Trophoblast cell (in vitro differentiated cells and primary cell): ENCODE measurements around the gene MTUS2.

ENCODE experiments used
- DNase-seq, 2 donors: peaks; one replicate each; pipeline ENCODE4 v3.0.0-alpha.2; 2016
- H2AFZ ChIP-seq: 2 replicates; pipeline ENCODE4 v1.6.1; 2013; ENCODE audit warnings: low read length, moderate library complexity, mild to moderate bottlenecking; ENCODE audit not compliant: insufficient read depth, poor library complexity
- H2AK5ac ChIP-seq: 2 replicates; pipeline ENCODE4 v1.6.1; 2013; ENCODE audit warnings: mild to moderate bottlenecking, low read length
- H2BK120ac ChIP-seq: 2 replicates; pipeline ENCODE4 v1.6.1; 2013; ENCODE audit warnings: low read length, mild to moderate bottlenecking, moderate library complexity; ENCODE audit not compliant: insufficient read depth, poor library complexity
- H2BK12ac ChIP-seq: 2 replicates; pipeline ENCODE4 v1.6.1; 2013; ENCODE audit warnings: mild to moderate bottlenecking, low read length, moderate library complexity
- H2BK5ac ChIP-seq: 2 replicates; pipeline ENCODE4 v1.6.1; 2013; ENCODE audit warnings: low read length, low read depth, moderate library complexity, mild to moderate bottlenecking; ENCODE audit not compliant: poor library complexity
- H3K14ac ChIP-seq: 2 replicates; pipeline ENCODE4 v1.6.1; 2013; ENCODE audit warnings: mild to moderate bottlenecking, low read length
- H3K18ac ChIP-seq: 2 replicates; pipeline ENCODE4 v1.6.1; 2013; ENCODE audit warnings: mild to moderate bottlenecking, low read length
- H3K23ac ChIP-seq: 2 replicates; pipeline ENCODE4 v1.6.1; 2013; ENCODE audit warnings: low read length
- H3K27ac ChIP-seq: 2 replicates; pipeline ENCODE4 v1.5.1; 2013; ENCODE audit warnings: low read depth, mild to moderate bottlenecking, inconsistent platforms, low read length, moderate library complexity
- H3K27me3 ChIP-seq: 2 replicates; pipeline ENCODE4 v1.6.1; 2013; ENCODE audit warnings: inconsistent platforms, mild to moderate bottlenecking, low read length, moderate library complexity; ENCODE audit not compliant: insufficient read depth
- H3K36me3 ChIP-seq, 2 experiments: 1 replicate in 1 of 2; 2 replicates in 1 of 2; pipeline ENCODE4 v1.6.1; 2013; ENCODE audit warnings: low read length in 2 of 2, mild to moderate bottlenecking in 2 of 2, moderate library complexity in 1 of 2; ENCODE audit not compliant: insufficient read depth in 2 of 2, control insufficient read depth in 1 of 2
- H3K4ac ChIP-seq: 2 replicates; pipeline ENCODE4 v1.6.1; 2013; ENCODE audit warnings: low read depth, mild to moderate bottlenecking, low read length, moderate library complexity
- H3K4me1 ChIP-seq, 2 experiments: 1 replicate in 1 of 2; 2 replicates in 1 of 2; pipeline ENCODE4 v1.6.1; 2013; ENCODE audit warnings: low read length in 2 of 2, mild to moderate bottlenecking in 2 of 2, moderate library complexity in 1 of 2; ENCODE audit not compliant: insufficient read depth in 2 of 2, control insufficient read depth in 1 of 2
- H3K4me2 ChIP-seq: 2 replicates; pipeline ENCODE4 v1.6.1; 2013; ENCODE audit warnings: inconsistent platforms, mild to moderate bottlenecking, low read length, moderate library complexity
- H3K4me3 ChIP-seq: 2 replicates; pipeline ENCODE4 v1.5.1; 2013; ENCODE audit warnings: mild to moderate bottlenecking, low read depth, low read length, inconsistent platforms
- H3K79me1 ChIP-seq: one replicate; pipeline ENCODE4 v1.6.1; 2013; ENCODE audit warnings: low read length
- H3K79me2 ChIP-seq: 2 replicates; pipeline ENCODE4 v1.6.1; 2013; ENCODE audit warnings: low read length, mild to moderate bottlenecking; ENCODE audit not compliant: control insufficient read depth, insufficient read depth, poor library complexity
- H3K9ac ChIP-seq: 2 replicates; pipeline ENCODE4 v1.6.1; 2013; ENCODE audit warnings: mild to moderate bottlenecking, low read length
- H3K9me3 ChIP-seq: 2 replicates; pipeline ENCODE4 v1.6.1; 2013; ENCODE audit warnings: low read depth, mild to moderate bottlenecking, control low read depth, inconsistent platforms, low read length; ENCODE audit not compliant: insufficient read depth
- H4K12ac ChIP-seq: 2 replicates; pipeline ENCODE4 v1.6.1; 2013; ENCODE audit warnings: low read depth, mild to moderate bottlenecking, low read length, moderate library complexity
- H4K8ac ChIP-seq: 2 replicates; pipeline ENCODE4 v1.6.1; 2013; ENCODE audit warnings: low read depth, mild to moderate bottlenecking, low read length, moderate library complexity
- H4K91ac ChIP-seq: one replicate; pipeline ENCODE4 v1.6.1; 2013; ENCODE audit warnings: low read depth, mild to moderate bottlenecking, low read length, moderate library complexity
- WGBS: extraction: QIAGEN DNeasy Blood & Tissue Kit; methylation state at CpG from one replicate; pipeline ENCODE4 v1.1.7; 2013; ENCODE audit warnings: missing lambda C conversion rate; ENCODE audit not compliant: insufficient read length, insufficient coverage; ENCODE audit errors: extremely low coverage; 5-methylcytosine and 5-hydroxymethylcytosine counted together

MTUS2 gene

GRCh38 chr13:28976195-28976594 lies 156.1 kb downstream of the MTUS2 start:
- Histone ChIP-seq H3K79me1 (no peaks in the 10 kb centered on the region), H3K18ac (no peak overlapping the region), H2BK12ac (no peak overlapping the region), H3K27me3 (no peaks in the 10 kb centered on the region), H3K4me2 (no peak overlapping the region), H4K8ac (no peak overlapping the region), H3K79me2 (no peaks in the 10 kb centered on the region), H3K4me1 (no peaks in the 10 kb centered on the region), H3K9ac (no peak overlapping the region), H2BK5ac (no peak overlapping the region), H2AFZ (no peak overlapping the region), H3K9me3 (no peaks in the 10 kb centered on the region), H3K27ac (no peak overlapping the region), H3K23ac (no peak overlapping the region), H4K12ac (no peak overlapping the region), H2AK5ac (no peak overlapping the region), H3K4me3 (no peak overlapping the region), H3K36me3 (no peaks in the 10 kb centered on the region), H4K91ac (no peak overlapping the region), H3K4ac (no peak overlapping the region), H2BK120ac (no peak overlapping the region), H3K14ac (no peak overlapping the region)
- WGBS: no CpG with 5 or more reads among the region's 1 CpG
- no peak for DNase-seq

GRCh38 chr13:28976636-28977035 lies 156.5 kb downstream of the MTUS2 start:
- Histone ChIP-seq H2AFZ (no peak overlapping the region), H3K27me3 (no peaks in the 10 kb centered on the region), H4K8ac (no peak overlapping the region), H2BK5ac (no peak overlapping the region), H3K4me3 (no peak overlapping the region), H2BK12ac (no peak overlapping the region), H3K9me3 (no peaks in the 10 kb centered on the region), H3K36me3 (no peaks in the 10 kb centered on the region), H2AK5ac (no peak overlapping the region), H3K79me1 (no peaks in the 10 kb centered on the region), H3K79me2 (no peaks in the 10 kb centered on the region), H2BK120ac (no peak overlapping the region), H3K4me1 (no peaks in the 10 kb centered on the region), H3K4me2 (no peak overlapping the region), H3K18ac (no peak overlapping the region), H3K27ac (no peak overlapping the region), H3K14ac (no peak overlapping the region), H4K91ac (no peak overlapping the region), H3K23ac (no peak overlapping the region), H4K12ac (no peak overlapping the region), H3K4ac (no peak overlapping the region), H3K9ac (no peak overlapping the region)
- DNase-seq: no peak

GRCh38 chr13:28978574-28978973 lies 158.4 kb downstream of the MTUS2 start:
- Histone ChIP-seq H2BK12ac (no peak overlapping the region), H3K36me3 (no peaks in the 10 kb centered on the region), H3K9ac (no peak overlapping the region), H3K79me1 (no peaks in the 10 kb centered on the region), H2BK120ac (no peak overlapping the region), H3K27me3 (no peaks in the 10 kb centered on the region), H3K14ac (no peak overlapping the region), H4K91ac (no peak overlapping the region), H3K9me3 (no peaks in the 10 kb centered on the region), H3K4ac (no peak overlapping the region), H3K79me2 (no peaks in the 10 kb centered on the region), H2AFZ (no peak overlapping the region), H3K23ac (no peak overlapping the region), H4K8ac (no peak overlapping the region), H3K4me1 (no peaks in the 10 kb centered on the region), H3K4me2 (no peak overlapping the region), H3K27ac (no peak overlapping the region), H3K4me3 (no peak overlapping the region), H4K12ac (no peak overlapping the region), H3K18ac (no peak overlapping the region), H2AK5ac (no peak overlapping the region), H2BK5ac (no peak overlapping the region)
- no peak for DNase-seq
- no CpG with 5 or more reads among the region's 3 CpGs for WGBS

- Histone ChIP-seq H3K23ac (no peak overlapping the region), H2AK5ac (no peak overlapping the region), H3K27ac (no peak overlapping the region), H4K12ac (no peak overlapping the region), H3K4me1 (no peaks in the 10 kb centered on the region), H2BK12ac (no peak overlapping the region), H4K8ac (no peak overlapping the region), H3K27me3 (no peaks in the 10 kb centered on the region), H4K91ac (no peak overlapping the region), H3K4me2 (no peak overlapping the region), H2BK120ac (no peak overlapping the region), H3K4me3 (no peak overlapping the region), H3K18ac (no peak overlapping the region), H3K14ac (no peak overlapping the region), H3K9me3 (no peaks in the 10 kb centered on the region), H3K79me1 (no peaks in the 10 kb centered on the region), H3K4ac (no peak overlapping the region), H2BK5ac (no peak overlapping the region), H3K9ac (no peak overlapping the region), H3K79me2 (no peaks in the 10 kb centered on the region), H3K36me3 (no peaks in the 10 kb centered on the region), H2AFZ (no peak overlapping the region)
- no CpG with 5 or more reads among the region's 9 CpGs for WGBS
- no peak for DNase-seq
Measured at GRCh38 chr13:28981530-28981929, 161.4 kb downstream of the MTUS2 start.
